ENCODE results near the gene CKLF. TPM values are rescaled to one million over a fixed set of nuclear protein-coding genes. Genes with fewer than 3 reads are reported as not detected.
"Not testable (repeated sequence)": the region's sequence is repeated elsewhere in the genome, so short reads cannot be mapped to it uniquely, and the experiment has no call there.

Gene CKLF
- total RNA-seq, 2 donors from 2014 or later: 11.5 to 22.5 TPM

GRCh38 chr16:66512272-66513110, 39.9 kb upstream of the CKLF start:
- peaks cover 0 to 58% of the 10 kb centered on the region in 2 donors for H3K4me1 ChIP-seq
- no peak for DNase-seq (ENCODE audit: low spot score)
- no peaks in the 10 kb centered on the region for H3K36me3 ChIP-seq
- no peak for TF ChIP-seq CTCF (IDR thresholded peaks at IDR 0.05)
- no peaks in the 10 kb centered on the region for H3K9me3 ChIP-seq
- H3K27ac ChIP-seq: peak overlapping the region; percentile 50 to 78
- no peak overlapping the region for H3K4me3 ChIP-seq
- no peaks in the 10 kb centered on the region for H3K27me3 ChIP-seq

- no peak for DNase-seq (ENCODE audit: low spot score)
- H3K36me3 ChIP-seq: no peaks in the 10 kb centered on the region
- peak overlapping the region; percentile 50 to 78 for H3K27ac ChIP-seq
- TF ChIP-seq CTCF (IDR thresholded peaks at IDR 0.05): no peak
- no peak overlapping the region for H3K4me3 ChIP-seq
- no peaks in the 10 kb centered on the region for H3K9me3 ChIP-seq
- peaks cover 0 to 64% of the 10 kb centered on the region in 2 donors for H3K4me1 ChIP-seq
- H3K27me3 ChIP-seq: no peaks in the 10 kb centered on the region
Observed at GRCh38 chr16:66513111-66513723, 39.2 kb upstream of the CKLF start.

GRCh38 chr16:66514391-66514790, 38.0 kb upstream of the CKLF start:
- DNase-seq (ENCODE audit: low spot score); H3K36me3 ChIP-seq; H3K27ac ChIP-seq; H3K4me3 ChIP-seq; H3K27me3 ChIP-seq; H3K9me3 ChIP-seq: not testable (repeated sequence)
- peaks cover 0 to 70% of the 10 kb centered on the region in 2 donors for H3K4me1 ChIP-seq

GRCh38 chr16:66514980-66515595, 37.3 kb upstream of the CKLF start:
- H3K9me3 ChIP-seq; H3K4me3 ChIP-seq; H3K27me3 ChIP-seq; H3K36me3 ChIP-seq; DNase-seq (ENCODE audit: low spot score): not testable (repeated sequence)
- peak overlapping the region; percentile 97 to 98 for H3K27ac ChIP-seq
- peaks cover 0 to 77% of the 10 kb centered on the region in 2 donors for H3K4me1 ChIP-seq

- Histone ChIP-seq H3K36me3 (peaks cover 7% of the 10 kb centered on the region), H3K4me1 (peaks cover 0 to 77% of the 10 kb centered on the region in 2 donors), H3K4me3 (no peak overlapping the region), H3K9me3 (no peaks in the 10 kb centered on the region), H3K27ac (peak overlapping the region; percentile 97 to 98), H3K27me3 (no peaks in the 10 kb centered on the region)
- TF ChIP-seq CTCF (IDR thresholded peaks at IDR 0.05): peak in 1 of 2 donors; percentile 54
- no peak for DNase-seq (ENCODE audit: low spot score)
Observed at GRCh38 chr16:66515596-66516508, 36.5 kb upstream of the CKLF start.

- Histone ChIP-seq H3K9me3 (no peaks in the 10 kb centered on the region), H3K4me3 (no peak overlapping the region), H3K4me1 (peaks cover 0 to 77% of the 10 kb centered on the region in 2 donors), H3K27me3 (no peaks in the 10 kb centered on the region), H3K36me3 (peaks cover 7% of the 10 kb centered on the region), H3K27ac (peak overlapping the region; percentile 97 to 98)
- no peak for TF ChIP-seq CTCF (IDR thresholded peaks at IDR 0.05)
- DNase-seq (ENCODE audit: low spot score): no peak
Observed at GRCh38 chr16:66516509-66516807, 35.9 kb upstream of the CKLF start.

Measured in right atrium auricular region (tissue), 2 donors.